Stomach (tissue), 9 donors: ENCODE measurements around the gene TNRC6A. TPM values are rescaled to one million over a fixed set of nuclear protein-coding genes. Genes with fewer than 3 reads are reported as not detected.

ENCODE experiments used
- DNase-seq, 2 donors: peaks; one replicate each; pipeline versions ENCODE4 v3.0.0 to v3.0.0-alpha.2; 2013 to 2019
- H3K27ac ChIP-seq, 5 donors: fragments of 200-600 bp in 4 of 5; sonication (generic) in 4 of 5; one replicate each; pipeline ENCODE4 v1.5.1; 2013 to 2019; ENCODE audit warnings: mild to moderate bottlenecking in 1 of 5, moderate library complexity in 1 of 5
- H3K27me3 ChIP-seq, 3 donors: fragments of 200-600 bp; sonication (generic); one replicate each; pipeline ENCODE4 v1.5.1; 2017 to 2019; ENCODE audit warnings: mixed run types in 1 of 3
- H3K36me3 ChIP-seq, 4 donors: fragments of 200-600 bp; sonication (generic); 1 replicate in 3 of 4; 2 replicates in 1 of 4; pipeline ENCODE4 v1.5.1; 2016 to 2019
- H3K4me1 ChIP-seq, 4 donors: fragments of 200-600 bp; sonication (generic); one replicate each; pipeline ENCODE4 v1.5.1; 2016 to 2019
- H3K4me3 ChIP-seq, 4 donors: fragments of 200-600 bp; sonication (generic) in 3 of 4; one replicate each; pipeline ENCODE4 v1.5.1; 2016 to 2019; ENCODE audit warnings: mild to moderate bottlenecking in 1 of 4
- H3K9me3 ChIP-seq, 4 donors: fragments of 200-600 bp; sonication (generic); one replicate each; pipeline ENCODE4 v1.5.1; 2016 to 2019
- EP300 ChIP-seq: sonication (generic); formaldehyde crosslinking; IDR thresholded peaks from one replicate; pipeline ENCODE4 v1.6.1; 2017; ENCODE audit warnings: antibody characterized with exemption
- POLR2A ChIP-seq, 4 donors: fragments of 450-650 bp; IDR thresholded peaks; one replicate each; pipeline ENCODE4 v1.6.1; 2016; ENCODE audit warnings: antibody characterized with exemption in 4 of 4, control low read depth in 2 of 4, mild to moderate bottlenecking in 1 of 4, moderate library complexity in 1 of 4
- POLR2AphosphoS5 ChIP-seq, 3 donors: sonication (generic); formaldehyde crosslinking; IDR thresholded peaks; one replicate each; pipeline ENCODE4 v1.6.1; 2016; ENCODE audit warnings: antibody characterized with exemption in 3 of 3
- WGBS, 5 donors: extraction: QIAGEN DNeasy Blood & Tissue Kit in 3 of 5; methylation state at CpG; one replicate each; pipeline versions ENCODE4 v1.1.5 to v1.1.7; 2013 to 2018; 5-methylcytosine and 5-hydroxymethylcytosine counted together
- intact Hi-C: fragments of 100-400 bp; cut with DNase I; formaldehyde crosslinking; loops from one replicate; pipeline ENCODE4 v1.15.1; 2023; ENCODE audit warnings: low total_unique reads
- polyA plus RNA-seq, 3 donors: library from polyadenylated mRNA; stranded (reverse); fragments of 200-250 nt; gene quantifications; one replicate each; pipeline ENCODE4 v1.2.3, GENCODE V29; 2013
- total RNA-seq, 5 donors: library from RNA; depleted of rRNA; stranded (reverse); fragments of >200 nt; gene quantifications; one replicate each; pipeline versions ENCODE4 v1.1.0 to v1.2.3, GENCODE V29; 2014 to 2016
- TF ChIP-seq, protein P1 (sequence below), 7 experiments: fragments of 450-650 bp in 4 of 7; fragments of 200-600 bp in 3 of 7; sonication (generic) in 3 of 7; IDR thresholded peaks; one replicate each; pipeline ENCODE4 v1.5.1; 2016 to 2019; ENCODE audit warnings: antibody characterized with exemption in 7 of 7, control low read depth in 2 of 7, mild to moderate bottlenecking in 1 of 7
- donor health status: healthy with polysubstance abuse.
- donor health status: Bipolar disorder and iron deficiency.
- donor health status: healthy.

The TNRC6A gene
- total and polyA plus RNA-seq, 8 donors = 6.8 to 59.6 (median 41.3) TPM

DNA sequence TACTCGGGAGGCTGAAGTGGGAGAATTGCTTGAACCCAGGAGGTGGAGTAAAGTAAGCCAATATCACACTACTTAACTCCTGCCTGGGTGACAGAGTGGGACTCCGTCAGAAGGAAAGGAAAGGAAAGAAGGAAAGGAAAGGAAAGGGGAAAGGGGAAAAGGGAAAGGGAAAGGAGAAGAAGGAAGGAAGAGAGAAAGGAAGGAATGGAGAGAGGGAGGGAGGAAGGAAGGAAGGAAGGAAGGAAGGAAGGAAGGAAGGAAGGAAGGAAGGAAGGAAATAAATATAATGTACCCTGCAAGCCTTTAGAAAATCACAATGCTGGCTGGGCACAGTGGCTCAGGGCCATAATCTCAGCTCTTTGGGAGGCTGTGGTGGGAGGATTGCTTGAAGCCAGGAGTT is 143.6 kb downstream of the TNRC6A start:
- intact Hi-C loops = no loop called here
- Histone ChIP-seq H3K4me3 (no peak overlapping the region), H3K9me3 (no peaks in the 10 kb centered on the region), H3K4me1 (no peaks in the 10 kb centered on the region), H3K36me3 (no peaks in the 10 kb centered on the region), H3K27me3 (no peaks in the 10 kb centered on the region), H3K27ac (no peak overlapping the region)
- 59 to 81% (median 72%) methylated on average over 2 of the region's 2 CpGs for WGBS, 5 donors
- DNase-seq = no peak
- TF ChIP-seq, protein P1, sequence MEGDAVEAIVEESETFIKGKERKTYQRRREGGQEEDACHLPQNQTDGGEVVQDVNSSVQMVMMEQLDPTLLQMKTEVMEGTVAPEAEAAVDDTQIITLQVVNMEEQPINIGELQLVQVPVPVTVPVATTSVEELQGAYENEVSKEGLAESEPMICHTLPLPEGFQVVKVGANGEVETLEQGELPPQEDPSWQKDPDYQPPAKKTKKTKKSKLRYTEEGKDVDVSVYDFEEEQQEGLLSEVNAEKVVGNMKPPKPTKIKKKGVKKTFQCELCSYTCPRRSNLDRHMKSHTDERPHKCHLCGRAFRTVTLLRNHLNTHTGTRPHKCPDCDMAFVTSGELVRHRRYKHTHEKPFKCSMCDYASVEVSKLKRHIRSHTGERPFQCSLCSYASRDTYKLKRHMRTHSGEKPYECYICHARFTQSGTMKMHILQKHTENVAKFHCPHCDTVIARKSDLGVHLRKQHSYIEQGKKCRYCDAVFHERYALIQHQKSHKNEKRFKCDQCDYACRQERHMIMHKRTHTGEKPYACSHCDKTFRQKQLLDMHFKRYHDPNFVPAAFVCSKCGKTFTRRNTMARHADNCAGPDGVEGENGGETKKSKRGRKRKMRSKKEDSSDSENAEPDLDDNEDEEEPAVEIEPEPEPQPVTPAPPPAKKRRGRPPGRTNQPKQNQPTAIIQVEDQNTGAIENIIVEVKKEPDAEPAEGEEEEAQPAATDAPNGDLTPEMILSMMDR (IDR thresholded peaks at IDR 0.05) = no peak
- TF ChIP-seq EP300 (no peak), POLR2AphosphoS5 (IDR thresholded peaks at IDR 0.05) (no peak), POLR2A (IDR thresholded peaks at IDR 0.05) (no peak)

DNA sequence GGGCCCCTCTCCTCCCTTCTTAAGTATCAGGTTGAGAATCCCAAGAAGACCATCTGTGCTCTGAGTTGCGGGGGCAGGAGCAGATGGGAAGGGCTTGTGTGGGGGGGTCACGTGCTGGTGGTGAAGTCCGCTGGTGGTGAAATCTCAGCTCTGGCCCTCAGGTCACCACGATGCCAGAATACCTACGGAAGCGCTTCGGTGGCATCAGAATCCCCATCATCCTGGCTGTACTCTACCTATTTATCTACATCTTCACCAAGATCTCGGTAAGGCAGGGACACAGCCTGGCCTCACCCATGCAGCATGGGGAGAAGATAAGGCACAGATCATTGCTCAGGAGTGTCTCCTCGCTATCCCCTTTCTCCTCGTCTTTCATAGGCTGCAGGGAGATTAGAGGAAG is 146.0 kb downstream of the TNRC6A start:
- 83 to 86% (median 84%) methylated on average over 9 to 10 of the region's 10 CpGs for WGBS, 5 donors
- Histone ChIP-seq H3K9me3 (no peaks in the 10 kb centered on the region), H3K36me3 (no peaks in the 10 kb centered on the region), H3K4me1 (no peaks in the 10 kb centered on the region), H3K27ac (no peak overlapping the region), H3K27me3 (no peaks in the 10 kb centered on the region), H3K4me3 (no peak overlapping the region)
- DNase-seq = no peak
- intact Hi-C loops = no loop called here
- TF ChIP-seq, protein P1 (IDR thresholded peaks at IDR 0.05) = no peak
- TF ChIP-seq POLR2A (IDR thresholded peaks at IDR 0.05) = no peak
- no peak for TF ChIP-seq POLR2AphosphoS5 (IDR thresholded peaks at IDR 0.05)
- TF ChIP-seq EP300 = no peak

Other genes with a start within 250 kb of the TNRC6A start
- gene RBBP6, start 190.1 kb upstream of the TNRC6A start, total RNA-seq = 100 to 1,000 TPM in 1 of 5 donors, 10 to 100 TPM in 4; 23.3 to 130 (median 46.1) TPM
- gene RBBP6, start 190.1 kb upstream of the TNRC6A start, polyA plus RNA-seq = 10 to 100 TPM in 2 of 3 donors, 1 to 10 TPM in 1; 9.0 to 33.8 (median 29.8) TPM
- gene SLC5A11, start 116.3 kb downstream of the TNRC6A start, total RNA-seq = not detected
- gene SLC5A11, start 116.3 kb downstream of the TNRC6A start, polyA plus RNA-seq = not detected